ELR (cell line): Measurements from ENCODE around the gene MST1.

Experiments used
- DNase-seq: peaks from one replicate; pipeline ENCODE4 v3.0.0-alpha.2; 2015; ENCODE audit warnings: low read depth

Gene MST1

GRCh38 chr3:49655731-49656285 lies 33.5 kb downstream of the MST1 start:
- DNase-seq = no peak

DNA sequence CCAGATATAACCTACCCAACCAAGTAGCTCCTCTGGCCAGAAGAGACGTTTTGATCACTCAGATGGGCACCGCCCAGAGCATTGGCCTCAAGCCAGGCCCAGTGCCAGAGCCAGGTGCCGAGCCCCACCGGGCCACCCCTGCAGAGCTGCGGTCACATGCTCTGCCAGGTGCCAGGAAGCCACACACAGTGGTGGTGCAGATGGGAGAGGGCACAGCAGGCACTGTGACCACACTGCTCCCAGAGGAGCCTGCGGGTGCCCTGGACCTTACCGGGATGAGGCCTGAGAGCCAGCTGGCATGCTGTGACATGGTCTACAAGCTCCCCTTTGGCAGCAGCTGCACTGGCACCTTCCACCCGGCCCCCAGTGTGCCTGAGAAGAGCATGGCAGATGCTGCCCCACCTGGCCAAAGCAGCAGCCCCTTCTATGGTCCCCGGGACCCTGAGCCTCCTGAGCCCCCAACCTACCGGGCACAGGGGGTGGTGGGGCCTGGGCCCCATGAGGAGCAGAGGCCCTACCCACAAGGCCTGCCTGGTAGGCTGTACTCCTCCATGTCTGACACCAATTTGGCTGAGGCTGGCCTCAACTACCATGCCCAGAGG lies 34.2 kb downstream of the MST1 start:
- DNase-seq = no peak

GRCh38 chr3:49654176-49654825 lies 35.0 kb downstream of the MST1 start:
- DNase-seq = no peak

- DNase-seq = no peak
Observed at GRCh38 chr3:49653621-49654020, 35.7 kb downstream of the MST1 start.

DNA sequence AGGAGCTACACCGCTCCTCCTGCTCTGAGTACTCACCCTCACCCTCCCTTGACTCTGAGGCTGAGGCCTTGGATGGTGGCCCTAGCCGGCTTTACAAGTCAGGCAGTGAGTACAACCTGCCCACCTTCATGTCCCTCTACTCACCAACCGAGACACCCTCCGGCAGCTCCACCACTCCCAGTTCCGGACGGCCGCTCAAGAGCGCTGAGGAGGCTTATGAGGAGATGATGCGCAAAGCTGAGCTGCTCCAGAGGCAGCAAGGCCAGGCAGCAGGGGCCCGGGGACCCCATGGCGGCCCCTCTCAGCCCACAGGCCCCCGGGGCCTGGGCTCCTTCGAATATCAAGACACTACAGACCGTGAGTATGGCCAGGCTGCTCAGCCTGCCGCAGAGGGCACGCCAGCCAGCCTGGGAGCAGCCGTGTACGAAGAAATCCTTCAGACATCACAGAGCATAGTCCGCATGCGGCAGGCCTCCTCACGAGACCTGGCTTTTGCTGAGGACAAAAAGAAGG lies 36.3 kb downstream of the MST1 start:
- no peak for DNase-seq

DNA sequence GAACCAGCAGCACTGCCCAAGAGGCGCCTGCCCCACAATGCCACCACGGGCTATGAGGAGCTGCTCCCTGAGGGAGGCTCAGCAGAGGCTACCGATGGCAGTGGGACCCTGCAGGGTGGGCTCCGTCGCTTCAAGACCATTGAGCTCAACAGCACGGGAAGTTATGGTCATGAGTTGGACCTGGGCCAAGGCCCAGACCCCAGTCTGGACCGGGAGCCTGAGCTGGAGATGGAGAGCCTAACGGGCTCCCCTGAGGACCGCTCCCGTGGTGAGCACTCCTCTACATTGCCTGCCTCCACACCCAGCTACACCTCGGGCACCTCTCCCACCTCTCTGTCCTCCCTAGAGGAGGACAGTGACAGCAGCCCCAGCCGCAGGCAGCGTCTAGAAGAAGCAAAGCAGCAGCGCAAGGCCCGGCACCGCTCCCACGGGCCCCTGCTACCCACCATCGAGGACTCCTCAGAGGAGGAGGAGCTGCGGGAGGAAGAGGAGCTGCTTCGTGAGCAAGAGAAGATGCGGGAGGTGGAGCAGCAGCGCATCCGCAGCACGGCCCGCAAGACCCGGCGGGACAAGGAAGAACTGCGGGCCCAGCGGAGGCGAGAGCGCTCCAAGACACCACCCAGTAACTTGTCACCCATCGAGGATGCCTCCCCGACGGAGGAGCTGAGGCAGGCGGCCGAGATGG lies 36.9 kb downstream of the MST1 start:
- no peak for DNase-seq

DNA sequence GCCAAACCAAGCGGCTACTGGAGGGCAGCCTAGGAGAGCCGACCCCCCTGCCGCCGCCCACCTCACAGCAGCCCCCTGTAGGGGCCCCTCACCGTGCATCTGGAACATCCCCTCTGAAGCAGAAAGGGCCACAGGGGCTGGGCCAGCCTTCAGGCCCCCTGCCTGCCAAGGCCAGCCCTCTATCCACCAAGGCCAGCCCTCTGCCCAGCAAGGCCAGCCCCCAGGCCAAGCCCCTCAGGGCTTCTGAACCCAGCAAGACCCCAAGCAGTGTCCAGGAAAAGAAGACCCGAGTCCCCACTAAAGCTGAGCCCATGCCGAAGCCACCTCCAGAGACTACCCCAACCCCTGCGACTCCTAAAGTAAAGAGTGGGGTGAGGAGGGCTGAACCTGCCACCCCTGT lies 38.6 kb downstream of the MST1 start:
- DNase-seq = no peak

- DNase-seq = no peak
Observed at GRCh38 chr3:49650177-49650576, 39.1 kb downstream of the MST1 start.

GRCh38 chr3:49649576-49649975 lies 39.7 kb downstream of the MST1 start:
- DNase-seq = no peak

- DNase-seq = no peak
Observed at GRCh38 chr3:49648354-49649019, 40.8 kb downstream of the MST1 start.

DNA sequence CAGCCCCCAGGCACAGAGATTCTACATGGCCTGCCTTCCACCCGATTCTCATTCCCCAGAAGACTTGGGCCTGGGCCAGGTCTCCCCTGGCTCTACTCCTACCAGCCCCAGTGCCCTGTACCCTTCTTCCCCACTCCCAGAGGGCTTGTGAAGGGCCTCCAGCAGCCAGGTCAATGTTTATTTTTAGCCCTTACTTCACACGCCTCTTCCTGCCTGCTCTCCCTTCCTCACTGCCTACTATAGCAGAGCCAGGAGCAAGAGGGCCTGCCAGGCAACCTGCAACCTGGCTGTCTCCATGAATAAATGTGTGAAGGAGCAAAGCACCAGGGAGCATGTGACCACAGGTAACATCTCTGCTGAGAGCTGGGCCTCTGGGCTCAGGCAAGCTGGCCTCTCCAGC lies 41.5 kb downstream of the MST1 start:
- DNase-seq = no peak

DNA sequence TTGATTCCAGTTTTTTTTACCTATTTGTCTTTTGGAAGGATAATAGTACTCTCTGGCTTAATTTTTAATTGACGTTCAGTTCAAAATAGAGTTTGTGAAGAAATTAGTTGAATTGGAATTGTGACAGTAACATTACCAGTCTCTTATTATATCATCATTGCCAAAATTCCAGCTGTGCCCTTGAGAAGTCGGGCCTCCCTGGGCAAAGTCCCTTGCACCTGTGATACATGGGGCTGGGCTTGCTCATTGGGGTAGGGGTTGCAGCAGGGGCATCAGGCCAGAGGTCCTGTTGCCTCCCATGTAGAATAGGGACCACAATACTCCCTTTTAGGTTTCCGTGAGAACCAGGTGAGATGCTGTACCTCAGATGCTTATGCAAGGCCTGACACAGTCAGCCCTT lies 43.0 kb downstream of the MST1 start:
- no peak for DNase-seq

DNA sequence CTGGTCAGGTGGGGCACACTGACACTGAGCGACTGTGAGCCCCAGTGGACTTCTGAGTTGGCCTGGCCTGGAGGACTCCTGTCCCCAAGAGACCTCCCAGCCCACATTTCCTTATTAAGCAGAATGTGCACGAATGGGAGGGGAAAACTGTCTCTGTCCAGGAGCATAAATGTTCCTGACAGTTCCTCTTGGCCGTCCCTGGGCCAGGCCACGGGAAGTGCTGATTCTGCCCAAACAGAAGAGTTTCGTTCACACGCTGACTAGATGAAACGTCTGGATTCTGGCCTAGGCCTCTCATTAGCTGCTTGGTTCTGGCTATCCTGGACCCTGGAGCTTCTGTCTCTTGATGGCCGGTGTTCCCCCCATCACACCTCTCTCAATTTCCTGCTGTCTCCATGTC lies 44.6 kb downstream of the MST1 start:
- DNase-seq = no peak

DNA sequence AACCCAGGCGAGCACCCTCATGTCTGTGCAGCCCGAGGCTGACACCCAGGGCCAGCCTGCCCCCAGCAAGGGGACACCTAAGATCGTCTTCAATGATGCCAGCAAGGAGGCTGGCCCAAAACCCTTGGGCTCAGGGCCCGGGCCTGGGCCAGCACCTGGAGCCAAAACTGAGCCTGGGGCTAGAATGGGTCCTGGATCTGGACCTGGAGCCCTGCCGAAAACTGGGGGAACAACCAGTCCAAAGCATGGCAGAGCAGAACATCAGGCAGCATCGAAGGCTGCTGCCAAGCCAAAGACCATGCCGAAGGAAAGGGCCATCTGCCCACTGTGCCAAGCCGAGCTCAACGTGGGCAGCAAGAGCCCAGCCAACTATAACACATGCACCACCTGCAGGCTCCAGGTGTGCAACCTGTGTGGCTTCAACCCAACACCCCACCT lies 46.5 kb downstream of the MST1 start:
- no peak for DNase-seq

GRCh38 chr3:49641921-49642707 lies 47.2 kb downstream of the MST1 start:
- DNase-seq = no peak

GRCh38 chr3:49641292-49641691 lies 48.0 kb downstream of the MST1 start:
- DNase-seq = no peak

DNA sequence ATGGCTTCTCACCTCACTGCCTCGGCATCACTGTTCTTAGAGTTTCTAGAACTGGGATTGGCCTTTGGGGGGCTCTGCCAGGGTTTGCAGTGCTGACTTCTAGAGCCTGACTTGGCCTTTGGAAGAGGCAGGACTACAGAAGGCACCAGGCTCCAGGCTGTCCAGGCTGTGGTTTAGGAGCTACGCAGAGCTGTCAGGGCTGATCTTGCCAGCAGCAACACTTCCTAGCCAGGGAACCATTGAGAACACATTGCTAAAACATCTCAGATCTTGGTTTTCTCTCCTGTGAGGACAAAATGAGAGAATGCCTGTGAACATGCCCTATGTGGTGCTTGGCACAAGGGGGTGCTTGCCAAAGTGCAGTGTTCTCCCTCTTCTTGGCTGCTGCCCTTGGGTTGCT lies 49.7 kb downstream of the MST1 start:
- no peak for DNase-seq

DNA sequence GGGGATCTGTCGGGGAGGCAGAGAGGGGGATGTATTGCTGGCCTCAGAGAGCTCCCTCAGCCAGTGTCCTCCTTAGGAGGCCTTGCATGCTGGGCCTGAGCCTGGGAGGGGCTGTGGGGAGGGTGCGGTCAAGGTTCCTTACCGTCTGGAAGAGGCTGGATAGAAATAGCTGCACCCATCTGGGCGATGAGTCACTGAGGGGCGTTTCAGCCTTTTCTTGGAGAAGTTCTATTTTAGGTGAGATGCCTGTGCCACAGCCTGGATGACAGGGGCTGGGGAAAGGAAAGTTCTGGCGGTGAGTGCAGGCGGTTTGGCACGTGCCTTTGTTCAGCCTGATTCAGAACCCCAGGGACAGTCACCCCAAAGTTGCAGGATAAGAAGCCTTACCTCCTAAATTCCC lies 50.8 kb downstream of the MST1 start:
- DNase-seq = peak; percentile 55

DNA sequence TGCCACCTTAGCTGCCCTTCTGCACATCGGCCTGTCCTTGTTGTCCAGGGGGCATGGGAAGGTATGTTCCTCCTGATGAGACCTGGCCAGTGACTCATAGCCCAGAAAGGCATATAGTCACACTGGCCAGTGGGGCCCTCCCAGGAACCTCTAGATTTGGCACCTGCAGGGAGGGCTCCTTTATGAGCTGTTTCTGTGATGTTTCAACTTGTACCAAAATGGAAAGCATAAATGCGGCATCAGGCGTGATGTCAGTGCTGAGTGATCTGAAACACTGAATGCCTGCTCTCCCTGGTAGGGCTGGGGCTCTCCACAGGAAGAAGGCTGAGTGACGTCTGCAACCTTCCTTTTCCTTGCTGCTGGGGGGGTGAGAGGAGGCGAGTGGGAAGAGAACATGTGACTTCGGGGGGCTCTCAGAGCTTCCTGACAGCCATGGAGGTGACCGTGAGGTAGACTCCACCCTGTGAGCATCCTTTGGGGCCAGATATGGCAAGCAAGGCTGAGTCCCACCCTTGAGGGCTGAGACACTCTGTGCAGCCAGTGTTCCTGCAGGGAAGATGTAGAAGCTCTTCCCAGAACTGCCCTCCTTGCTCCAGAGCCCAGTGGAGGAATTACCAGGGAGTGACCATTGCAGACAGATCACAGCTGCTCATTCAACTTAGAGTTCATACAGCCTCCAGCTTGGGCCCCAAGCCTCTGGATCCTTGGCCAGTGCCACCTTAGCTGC lies 52.2 kb downstream of the MST1 start:
- DNase-seq = no peak

- no peak for DNase-seq
Observed at GRCh38 chr3:49634736-49635135, 54.5 kb downstream of the MST1 start.
